Gastroesophageal sphincter (tissue), 3 donors: Measurements from ENCODE around the gene PAAF1.

Experiments used
- EP300 ChIP-seq: sonication (generic); formaldehyde crosslinking; IDR thresholded peaks from one replicate; pipeline ENCODE4 v1.6.1; 2017; ENCODE audit warnings: antibody characterized with exemption, mild to moderate bottlenecking
- POLR2A ChIP-seq, 2 donors: fragments of 450-650 bp; IDR thresholded peaks; one replicate each; pipeline ENCODE4 v1.6.1; 2017; ENCODE audit warnings: antibody characterized with exemption in 2 of 2, mild to moderate bottlenecking in 2 of 2, moderate library complexity in 1 of 2
- TF ChIP-seq, protein P1 (sequence below), 4 experiments: fragments of 200-600 bp in 2 of 4; fragments of 450-650 bp in 2 of 4; sonication (generic) in 1 of 4; IDR thresholded peaks; one replicate each; pipeline ENCODE4 v1.5.1; 2017 to 2019; ENCODE audit warnings: antibody characterized with exemption in 4 of 4, mild to moderate bottlenecking in 2 of 4, moderate library complexity in 2 of 4

- no peak for TF ChIP-seq POLR2A (IDR thresholded peaks at IDR 0.05)
- TF ChIP-seq, protein P1, sequence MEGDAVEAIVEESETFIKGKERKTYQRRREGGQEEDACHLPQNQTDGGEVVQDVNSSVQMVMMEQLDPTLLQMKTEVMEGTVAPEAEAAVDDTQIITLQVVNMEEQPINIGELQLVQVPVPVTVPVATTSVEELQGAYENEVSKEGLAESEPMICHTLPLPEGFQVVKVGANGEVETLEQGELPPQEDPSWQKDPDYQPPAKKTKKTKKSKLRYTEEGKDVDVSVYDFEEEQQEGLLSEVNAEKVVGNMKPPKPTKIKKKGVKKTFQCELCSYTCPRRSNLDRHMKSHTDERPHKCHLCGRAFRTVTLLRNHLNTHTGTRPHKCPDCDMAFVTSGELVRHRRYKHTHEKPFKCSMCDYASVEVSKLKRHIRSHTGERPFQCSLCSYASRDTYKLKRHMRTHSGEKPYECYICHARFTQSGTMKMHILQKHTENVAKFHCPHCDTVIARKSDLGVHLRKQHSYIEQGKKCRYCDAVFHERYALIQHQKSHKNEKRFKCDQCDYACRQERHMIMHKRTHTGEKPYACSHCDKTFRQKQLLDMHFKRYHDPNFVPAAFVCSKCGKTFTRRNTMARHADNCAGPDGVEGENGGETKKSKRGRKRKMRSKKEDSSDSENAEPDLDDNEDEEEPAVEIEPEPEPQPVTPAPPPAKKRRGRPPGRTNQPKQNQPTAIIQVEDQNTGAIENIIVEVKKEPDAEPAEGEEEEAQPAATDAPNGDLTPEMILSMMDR (IDR thresholded peaks at IDR 0.05): no peak
- no peak for TF ChIP-seq EP300
These were observed 7.4 kb upstream of the PAAF1 start for GRCh38 chr11:73869332-73869949.
